Measurements from ENCODE around the gene TFAP2B.

The TFAP2B gene

DNA sequence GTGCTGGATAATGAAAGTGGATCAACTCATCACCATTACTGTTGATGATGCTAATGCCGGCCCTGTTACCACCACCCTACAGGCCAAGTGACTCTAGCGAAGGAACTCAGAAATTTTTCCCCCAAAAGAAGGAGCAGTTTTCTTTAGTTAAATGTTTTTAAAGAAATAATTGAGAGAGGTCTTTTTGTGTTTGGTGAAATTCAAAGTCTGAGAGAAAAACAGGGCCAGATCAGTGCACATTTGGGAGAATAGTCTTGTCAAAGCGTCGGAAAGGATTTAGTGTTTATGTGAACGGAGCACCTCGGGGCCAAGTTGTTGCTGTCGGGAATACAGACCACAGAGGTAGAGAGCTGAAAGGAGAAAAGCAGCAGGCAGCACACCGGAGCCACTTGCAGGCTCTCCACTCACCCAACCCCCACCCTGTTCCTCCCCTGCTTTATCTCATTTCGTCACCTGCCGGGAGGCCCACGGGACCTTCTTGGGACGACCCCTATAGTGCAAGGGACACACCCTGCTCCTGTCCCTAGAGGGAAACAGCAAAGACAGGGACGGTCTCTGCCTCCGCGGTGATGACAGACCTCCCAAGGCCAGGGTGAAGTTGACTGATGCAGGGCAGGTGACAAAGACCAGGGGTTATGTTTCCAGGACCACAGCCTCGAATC lies 6.8 kb downstream of the TFAP2B start:
- Histone ChIP-seq H3K4me3 (ENCODE audit: low read depth, low read length) (no peak overlapping the region), H3K27ac (no peak overlapping the region), H3K27me3 (ENCODE audit: insufficient read depth, low read depth, severe bottlenecking) (peaks cover 9% of the 10 kb centered on the region), H3K36me3 (no peaks in the 10 kb centered on the region), H3K9me3 (ENCODE audit: severe bottlenecking) (no peaks in the 10 kb centered on the region)
- TF ChIP-seq, protein P1, sequence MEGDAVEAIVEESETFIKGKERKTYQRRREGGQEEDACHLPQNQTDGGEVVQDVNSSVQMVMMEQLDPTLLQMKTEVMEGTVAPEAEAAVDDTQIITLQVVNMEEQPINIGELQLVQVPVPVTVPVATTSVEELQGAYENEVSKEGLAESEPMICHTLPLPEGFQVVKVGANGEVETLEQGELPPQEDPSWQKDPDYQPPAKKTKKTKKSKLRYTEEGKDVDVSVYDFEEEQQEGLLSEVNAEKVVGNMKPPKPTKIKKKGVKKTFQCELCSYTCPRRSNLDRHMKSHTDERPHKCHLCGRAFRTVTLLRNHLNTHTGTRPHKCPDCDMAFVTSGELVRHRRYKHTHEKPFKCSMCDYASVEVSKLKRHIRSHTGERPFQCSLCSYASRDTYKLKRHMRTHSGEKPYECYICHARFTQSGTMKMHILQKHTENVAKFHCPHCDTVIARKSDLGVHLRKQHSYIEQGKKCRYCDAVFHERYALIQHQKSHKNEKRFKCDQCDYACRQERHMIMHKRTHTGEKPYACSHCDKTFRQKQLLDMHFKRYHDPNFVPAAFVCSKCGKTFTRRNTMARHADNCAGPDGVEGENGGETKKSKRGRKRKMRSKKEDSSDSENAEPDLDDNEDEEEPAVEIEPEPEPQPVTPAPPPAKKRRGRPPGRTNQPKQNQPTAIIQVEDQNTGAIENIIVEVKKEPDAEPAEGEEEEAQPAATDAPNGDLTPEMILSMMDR (IDR thresholded peaks at IDR 0.05; ENCODE audit: low read depth, low read length) = no peak
- DNase-seq = no peak

DNA sequence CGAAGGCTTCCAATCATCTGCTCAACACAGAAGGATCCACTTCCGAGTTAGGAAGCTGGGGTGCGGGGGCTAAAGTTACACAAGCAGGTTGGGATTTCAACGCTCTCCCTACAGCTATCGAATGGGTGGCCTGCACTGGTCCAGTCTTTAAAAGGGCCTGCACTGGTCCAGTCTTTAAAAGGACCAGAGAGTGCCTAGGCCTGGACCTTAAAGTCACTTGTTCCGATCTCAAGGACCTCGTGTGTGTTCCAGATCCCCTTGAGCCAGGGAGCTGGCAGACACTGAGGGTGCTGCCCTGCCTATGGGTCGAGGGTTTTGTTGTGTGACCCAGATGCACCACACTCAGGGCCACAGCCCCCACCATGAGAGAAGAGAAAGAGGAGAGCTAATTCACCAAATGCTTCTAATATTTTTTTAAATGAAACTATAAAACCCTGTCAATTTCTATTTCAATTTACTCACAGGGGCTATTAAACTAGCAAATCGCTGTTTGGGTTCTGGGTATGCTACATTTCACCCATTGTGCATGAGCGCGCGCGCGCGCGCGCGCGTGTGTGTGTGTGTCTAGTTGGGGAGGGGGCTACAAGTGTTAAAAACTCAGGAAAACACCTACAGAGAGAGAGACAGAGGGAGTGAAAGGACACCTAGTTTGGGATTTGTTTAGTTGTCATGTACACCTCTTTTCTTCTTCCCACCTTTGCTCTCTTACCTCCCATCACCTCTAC lies 7.5 kb downstream of the TFAP2B start:
- H3K36me3 ChIP-seq = no peaks in the 10 kb centered on the region
- no peak overlapping the region for H3K27ac ChIP-seq
- TF ChIP-seq, protein P1 (IDR thresholded peaks at IDR 0.05; ENCODE audit: low read depth, low read length) = no peak
- H3K9me3 ChIP-seq (ENCODE audit: severe bottlenecking) = no peaks in the 10 kb centered on the region
- peaks cover 2% of the 10 kb centered on the region for H3K27me3 ChIP-seq (ENCODE audit: insufficient read depth, low read depth, severe bottlenecking)
- DNase-seq = no peak
- H3K4me3 ChIP-seq (ENCODE audit: low read depth, low read length) = no peak overlapping the region

DNA sequence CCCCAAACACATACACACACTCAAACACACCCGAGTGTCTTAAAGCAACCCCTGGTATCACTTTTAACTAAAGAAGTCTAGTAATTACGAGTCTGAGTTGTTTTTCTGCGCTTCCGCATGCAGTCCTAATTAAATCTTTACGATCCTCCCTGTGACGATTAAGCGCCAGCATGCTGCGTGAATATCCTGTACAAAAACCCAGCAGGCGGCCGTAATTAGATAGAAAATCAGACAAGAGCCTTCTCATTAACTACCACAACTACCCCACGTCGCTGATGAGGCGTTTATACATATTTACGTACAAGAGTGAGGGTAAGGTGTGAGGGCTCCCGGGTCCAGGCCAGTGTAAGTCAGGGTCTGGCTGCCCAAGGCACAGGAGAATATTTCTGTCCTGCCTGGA lies 8.1 kb downstream of the TFAP2B start:
- Histone ChIP-seq H3K27ac (no peak overlapping the region), H3K27me3 (ENCODE audit: insufficient read depth, low read depth, severe bottlenecking) (no peaks in the 10 kb centered on the region)

DNA sequence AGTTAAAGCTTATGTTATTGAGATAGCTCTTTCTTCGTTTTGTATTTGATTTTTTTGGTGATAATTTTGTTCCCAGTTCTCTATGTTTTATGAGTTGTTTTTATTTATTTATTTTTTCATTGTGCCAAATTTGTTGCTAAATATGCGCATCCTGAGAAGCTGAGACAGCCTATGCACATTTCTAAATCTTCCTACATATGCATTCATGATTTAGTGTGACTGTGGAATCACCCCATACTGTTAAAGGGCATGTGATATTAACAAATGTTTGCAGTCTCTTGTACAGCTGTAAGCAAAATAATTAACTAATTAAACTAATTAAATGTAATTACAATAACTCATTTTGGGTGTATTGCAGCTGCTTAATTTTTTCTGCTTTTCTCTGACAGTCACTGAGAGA lies 10.4 kb downstream of the TFAP2B start:
- no peaks in the 10 kb centered on the region for H3K36me3 ChIP-seq
- no peak for DNase-seq
- H3K27ac ChIP-seq = no peak overlapping the region
- H3K27me3 ChIP-seq (ENCODE audit: insufficient read depth, low read depth, severe bottlenecking) = no peaks in the 10 kb centered on the region
- TF ChIP-seq, protein P1 (IDR thresholded peaks at IDR 0.05; ENCODE audit: low read depth, low read length) = no peak
- no peak overlapping the region for H3K4me3 ChIP-seq (ENCODE audit: low read depth, low read length)
- H3K9me3 ChIP-seq (ENCODE audit: severe bottlenecking) = no peaks in the 10 kb centered on the region

More for the DNA sequence above, 8.1 kb downstream of the TFAP2B start:
- H3K36me3 ChIP-seq = no peaks in the 10 kb centered on the region
- no peak for DNase-seq
- no peaks in the 10 kb centered on the region for H3K9me3 ChIP-seq (ENCODE audit: severe bottlenecking)
- TF ChIP-seq, protein P1 (IDR thresholded peaks at IDR 0.05; ENCODE audit: low read depth, low read length) = no peak
- no peak overlapping the region for H3K4me3 ChIP-seq (ENCODE audit: low read depth, low read length)

DNA sequence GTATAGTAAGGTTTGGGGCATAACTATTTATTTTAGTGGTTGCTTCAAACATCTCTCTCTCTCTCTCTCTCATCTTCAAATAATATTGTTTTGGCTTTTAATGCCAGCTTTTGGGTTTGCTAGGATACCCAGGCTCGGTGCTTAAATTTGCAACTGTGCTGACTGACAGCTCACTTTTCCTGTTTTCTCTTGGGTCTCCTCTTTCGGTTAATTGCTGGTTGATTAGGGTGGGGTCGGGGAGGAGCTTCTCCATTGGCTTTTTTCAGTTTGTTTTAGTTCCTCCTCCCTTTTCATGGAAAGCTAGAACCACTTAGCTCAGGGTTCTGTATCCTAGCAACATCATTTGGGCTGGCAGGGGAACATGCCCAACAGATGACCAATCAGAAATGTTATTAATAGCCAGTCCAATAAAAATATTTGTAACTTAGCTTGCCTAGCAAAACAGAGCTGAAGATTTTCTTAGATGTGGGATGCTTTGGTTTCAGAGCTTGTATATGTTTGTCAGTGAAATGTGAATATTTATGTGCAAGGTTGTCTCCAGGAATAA lies 11.3 kb downstream of the TFAP2B start:
- no peak overlapping the region for H3K4me3 ChIP-seq (ENCODE audit: low read depth, low read length)
- H3K9me3 ChIP-seq (ENCODE audit: severe bottlenecking) = no peaks in the 10 kb centered on the region
- no peaks in the 10 kb centered on the region for H3K27me3 ChIP-seq (ENCODE audit: insufficient read depth, low read depth, severe bottlenecking)
- no peak overlapping the region for H3K27ac ChIP-seq
- TF ChIP-seq, protein P1 (IDR thresholded peaks at IDR 0.05; ENCODE audit: low read depth, low read length) = no peak
- no peak for DNase-seq
- no peaks in the 10 kb centered on the region for H3K36me3 ChIP-seq

All from WERI-Rb-1 (cell line).